ENCODE data around the gene SLC35F6.

DNA sequence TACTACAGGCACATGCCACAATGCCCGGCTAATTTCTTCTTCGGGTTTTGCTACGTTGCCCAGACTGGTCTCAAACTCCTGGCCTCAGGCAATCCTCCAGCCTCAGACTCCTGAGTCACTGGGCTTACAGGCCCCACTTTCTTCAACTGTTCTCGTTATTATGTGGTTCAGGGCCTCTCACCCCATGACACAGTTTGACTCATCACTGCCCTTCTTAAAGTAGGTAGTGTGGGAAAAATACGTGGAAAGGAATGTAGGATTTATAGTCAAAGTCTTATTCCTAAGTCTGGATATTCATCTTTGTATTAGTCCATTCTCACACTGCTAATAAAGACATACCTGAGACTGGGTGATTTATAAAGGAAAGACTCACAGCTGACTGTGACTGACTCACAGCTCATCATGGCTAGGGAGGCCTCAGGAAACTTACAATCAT lies 41.2 kb downstream of the SLC35F6 start:
- TF ChIP-seq, protein P1, sequence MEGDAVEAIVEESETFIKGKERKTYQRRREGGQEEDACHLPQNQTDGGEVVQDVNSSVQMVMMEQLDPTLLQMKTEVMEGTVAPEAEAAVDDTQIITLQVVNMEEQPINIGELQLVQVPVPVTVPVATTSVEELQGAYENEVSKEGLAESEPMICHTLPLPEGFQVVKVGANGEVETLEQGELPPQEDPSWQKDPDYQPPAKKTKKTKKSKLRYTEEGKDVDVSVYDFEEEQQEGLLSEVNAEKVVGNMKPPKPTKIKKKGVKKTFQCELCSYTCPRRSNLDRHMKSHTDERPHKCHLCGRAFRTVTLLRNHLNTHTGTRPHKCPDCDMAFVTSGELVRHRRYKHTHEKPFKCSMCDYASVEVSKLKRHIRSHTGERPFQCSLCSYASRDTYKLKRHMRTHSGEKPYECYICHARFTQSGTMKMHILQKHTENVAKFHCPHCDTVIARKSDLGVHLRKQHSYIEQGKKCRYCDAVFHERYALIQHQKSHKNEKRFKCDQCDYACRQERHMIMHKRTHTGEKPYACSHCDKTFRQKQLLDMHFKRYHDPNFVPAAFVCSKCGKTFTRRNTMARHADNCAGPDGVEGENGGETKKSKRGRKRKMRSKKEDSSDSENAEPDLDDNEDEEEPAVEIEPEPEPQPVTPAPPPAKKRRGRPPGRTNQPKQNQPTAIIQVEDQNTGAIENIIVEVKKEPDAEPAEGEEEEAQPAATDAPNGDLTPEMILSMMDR (IDR thresholded peaks at IDR 0.05), result no peak
- no peak for TF ChIP-seq EP300 (IDR thresholded peaks at IDR 0.05)

Measured in ovary (tissue), 3 donors.